WTC11 (cell line): ENCODE data around the gene PRKCB. TPM values are rescaled to one million over a fixed set of nuclear protein-coding genes. Genes with fewer than 3 reads are reported as not detected.

Experiments
- ATAC-seq: fragments of 200-7000 bp; cut with Tn5 transposase; 2 replicates; pipeline ENCODE4 v1.10.0; 2021; ENCODE audit warnings: mild to moderate bottlenecking, moderate library complexity
- CTCF ChIA-PET: fragments of 300-600 bp; sonication (Branson Sonifier 250); formaldehyde crosslinking; loops from one replicate; lab custom pipeline; 2021; ENCODE audit warnings: antibody characterized with exemption; lab: Charles Lee
- POLR2A ChIA-PET: fragments of 350-600 bp; sonication (Branson Sonifier 250); formaldehyde crosslinking; loops from one replicate; lab custom pipeline; 2021; ENCODE audit warnings: antibody characterized with exemption; lab: Charles Lee
- DNase-seq: peaks from one replicate; pipeline ENCODE4 v3.0.0; 2021; ENCODE audit warnings: low spot score
- H3K27ac Mint-ChIP-seq: 2 replicates; pipeline ENCODE4 v1.8.0; 2021; ENCODE audit warnings: mixed read lengths
- H3K27me3 Mint-ChIP-seq: 2 replicates; pipeline ENCODE4 v1.8.0; 2021; ENCODE audit warnings: low read depth, mild to moderate bottlenecking, moderate library complexity, mixed read lengths
- H3K36me3 Mint-ChIP-seq: 2 replicates; pipeline ENCODE4 v1.8.0; 2021; ENCODE audit warnings: mixed read lengths
- H3K4me1 Mint-ChIP-seq: 2 replicates; pipeline ENCODE4 v1.8.0; 2022; ENCODE audit warnings: mixed read lengths
- H3K4me3 Mint-ChIP-seq: 2 replicates; pipeline ENCODE4 v1.8.0; 2021; ENCODE audit warnings: mild to moderate bottlenecking, moderate library complexity, mixed read lengths
- H3K9me3 Mint-ChIP-seq: 2 replicates; pipeline ENCODE4 v1.8.0; 2021; ENCODE audit warnings: mixed read lengths
- AFF4 ChIP-seq: sonication (generic); formaldehyde crosslinking; IDR thresholded peaks from 2 replicates; pipeline ENCODE4 v1.8.1; 2023; ENCODE audit warnings: mild to moderate bottlenecking, missing genetic modification reagents, borderline replicate concordance
- ARID4B ChIP-seq: sonication (generic); formaldehyde crosslinking; IDR thresholded peaks from 2 replicates; pipeline ENCODE4 v1.8.0; 2023; ENCODE audit warnings: missing genetic modification reagents, mild to moderate bottlenecking, borderline replicate concordance
- CDX4 ChIP-seq: fragments of 250-450 bp; sonication (Bioruptor Pico); IDR thresholded peaks from 2 replicates; pipeline ENCODE4 v1.9.0; 2021; ENCODE audit warnings: moderate library complexity, mild to moderate bottlenecking, inconsistent platforms, borderline replicate concordance
- CTCF ChIP-seq: fragments of 200-600 bp; IDR thresholded peaks from 2 replicates; pipeline ENCODE4 v1.8.0; 2022; ENCODE audit warnings: antibody characterized with exemption
- E2F5 ChIP-seq: sonication (generic); formaldehyde crosslinking; IDR thresholded peaks from 2 replicates; pipeline ENCODE4 v1.8.1; 2022; ENCODE audit warnings: mild to moderate bottlenecking, moderate library complexity, missing genetic modification reagents
- EMX1 ChIP-seq: fragments of 250-450 bp; sonication (Bioruptor Pico); IDR thresholded peaks from 2 replicates; pipeline ENCODE4 v1.8.0; 2021; ENCODE audit warnings: mild to moderate bottlenecking
- ERG ChIP-seq: fragments of 250-450 bp; sonication (Bioruptor Pico); IDR thresholded peaks from 2 replicates; pipeline ENCODE4 v1.8.0; 2021; ENCODE audit warnings: mild to moderate bottlenecking
- FOXP1 ChIP-seq: sonication (generic); formaldehyde crosslinking; IDR thresholded peaks from 2 replicates; pipeline ENCODE4 v1.8.0; 2022; ENCODE audit warnings: missing genetic modification reagents, mild to moderate bottlenecking, moderate library complexity, borderline replicate concordance
- GRHL2 ChIP-seq: fragments of 250-450 bp; sonication (Bioruptor Pico); IDR thresholded peaks from 2 replicates; pipeline ENCODE4 v1.8.0; 2022; ENCODE audit warnings: mild to moderate bottlenecking, moderate library complexity; ENCODE audit not compliant: insufficient replicate concordance, severe bottlenecking
- NR2C2 ChIP-seq: sonication (generic); formaldehyde crosslinking; IDR thresholded peaks from 2 replicates; pipeline ENCODE4 v1.8.0; 2022; ENCODE audit warnings: mild to moderate bottlenecking, missing genetic modification reagents
- PRDM15 ChIP-seq: sonication (generic); formaldehyde crosslinking; IDR thresholded peaks from 2 replicates; pipeline ENCODE4 v1.8.0; 2022; ENCODE audit warnings: missing genetic modification reagents
- SP1 ChIP-seq: sonication (generic); formaldehyde crosslinking; conservative IDR thresholded peaks from 2 replicates; pipeline ENCODE4 v1.8.1; 2022; ENCODE audit warnings: missing genetic modification reagents
- ZNF396 ChIP-seq: fragments of 250-450 bp; sonication (Bioruptor Pico); IDR thresholded peaks from 2 replicates; pipeline ENCODE4 v1.8.0; 2021; ENCODE audit warnings: mild to moderate bottlenecking, moderate library complexity, borderline replicate concordance
- ZSCAN18 ChIP-seq: fragments of 250-450 bp; sonication (Bioruptor Pico); IDR thresholded peaks from 2 replicates; pipeline ENCODE4 v2.1.2; 2022; ENCODE audit warnings: mild to moderate bottlenecking, moderate library complexity
- total RNA-seq: library from RNA; stranded (reverse); gene quantifications from 3 replicates; pipeline ENCODE4 v1.2.3, GENCODE V29; 2021

Gene PRKCB
- total RNA-seq, 1 experiment from 2014 or later: 6.9 TPM

GRCh38 chr16:23803591-23804123 lies 32.1 kb upstream of the PRKCB start:
- Mint-ChIP-seq H3K27me3 (no peaks in the 10 kb centered on the region; the same call in 1 of the 2 replicates), H3K36me3 (no peaks in the 10 kb centered on the region), H3K4me1 (peaks cover 4% of the 10 kb centered on the region; the same call in 1 of the 2 replicates), H3K27ac (no peak overlapping the region), H3K4me3 (no peak overlapping the region), H3K9me3 (no peaks in the 10 kb centered on the region)
- ChIA-PET POLR2A (no interaction called here), CTCF (interaction anchor here (0.6 to 4.6 kb wide), 35 partner anchors 11 to 701 kb away, joined by 3 to 65 read pairs (median 4); partner anchors contain the start of genes CHP2, PLK1 and PRKCB)
- ATAC-seq (peak; percentile 97), DNase-seq (peak; percentile 75)
- TF ChIP-seq NR2C2: no peak
- peak; percentile 25; the same call in 1 of the 2 replicates for TF ChIP-seq CTCF

- peaks cover 4% of the 10 kb centered on the region; the same call in 1 of the 2 replicates for H3K4me1 Mint-ChIP-seq
- ChIA-PET CTCF (interaction anchor here (1.6 to 4.5 kb wide), 2 partner anchors 203 to 221 kb away, joined by 3 to 18 read pairs; no protein-coding TSS in a partner anchor), POLR2A (no interaction called here)
- peaks cover 19% of the 10 kb centered on the region for H3K27me3 Mint-ChIP-seq
- H3K9me3 Mint-ChIP-seq: no peaks in the 10 kb centered on the region
- DNase-seq: no peak
- H3K27ac Mint-ChIP-seq: no peak overlapping the region
- H3K4me3 Mint-ChIP-seq: no peak overlapping the region
- no peaks in the 10 kb centered on the region for H3K36me3 Mint-ChIP-seq
- ATAC-seq: no peak
- no peak for TF ChIP-seq ERG
- no peak for TF ChIP-seq PRDM15 (CRISPR knock-in tag)
- TF ChIP-seq FOXP1 (CRISPR knock-in tag): no peak
- TF ChIP-seq ZNF396 (CRISPR knock-in tag): no peak
- TF ChIP-seq EMX1 (CRISPR knock-in tag): no peak
- TF ChIP-seq ZSCAN18 (CRISPR knock-in tag): no peak
- no peak for TF ChIP-seq GRHL2 (CRISPR knock-in tag)
- TF ChIP-seq E2F5: no peak
- TF ChIP-seq SP1 (CRISPR knock-in tag): no peak
- no peak for TF ChIP-seq ARID4B (CRISPR knock-in tag)
- no peak for TF ChIP-seq CDX4 (CRISPR knock-in tag)
- TF ChIP-seq AFF4 (CRISPR knock-in tag): no peak
Observed at GRCh38 chr16:23807028-23807427, 28.8 kb upstream of the PRKCB start.
